PC-3 (cell line): Measurements from ENCODE around the gene RDM1. TPM values are rescaled to one million over a fixed set of nuclear protein-coding genes. Genes with fewer than 3 reads are reported as not detected.

Experiments used
- ATAC-seq: fragments of 200-7000 bp; cut with Tn5 transposase; 2 replicates; pipeline ENCODE4 v1.9.1; 2020; ENCODE audit warnings: mild to moderate bottlenecking, moderate library complexity
- BruUV-seq: library from RNA; stranded (reverse); fragments of 400-500 nt; replicated peaks from 2 replicates; lab custom pipeline; 2021; lab: Mats Ljungman, UMichigan
- CTCF ChIA-PET: fragments of 300-600 bp; sonication (Branson Sonifier 250); formaldehyde crosslinking; loops from one replicate; lab custom pipeline; 2022; ENCODE audit warnings: antibody characterized with exemption; lab: Charles Lee
- POLR2A ChIA-PET: fragments of 300-600 bp; sonication (Branson Sonifier 250); formaldehyde crosslinking; loops from one replicate; lab custom pipeline; 2022; ENCODE audit warnings: antibody characterized with exemption; ENCODE audit not compliant: unreplicated experiment; lab: Charles Lee
- DNase-seq: peaks from one replicate; pipeline ENCODE4 v3.0.0-alpha.2; 2015
- H2AFZ ChIP-seq: fragments of 300-600 bp; sonication (generic); 2 replicates; pipeline ENCODE4 v1.6.0; 2016; ENCODE audit warnings: antibody characterized with exemption, low read length
- H3F3A ChIP-seq: fragments of 300-600 bp; sonication (generic); one replicate; pipeline ENCODE4 v1.6.0; 2017; ENCODE audit warnings: antibody characterized with exemption, low read length, control low read depth, mild to moderate bottlenecking; ENCODE audit not compliant: unreplicated experiment
- H3K27ac ChIP-seq: fragments of 300-600 bp; sonication (generic); 2 replicates; pipeline ENCODE4 v1.5.1; 2016; ENCODE audit warnings: mild to moderate bottlenecking, low read length
- H3K27me3 ChIP-seq: fragments of 300-600 bp; sonication (generic); 2 replicates; pipeline ENCODE4 v1.6.1; 2016; ENCODE audit warnings: low read length, mixed read lengths
- H3K36me3 ChIP-seq: fragments of 300-600 bp; sonication (generic); 2 replicates; pipeline ENCODE4 v1.6.1; 2016; ENCODE audit warnings: low read depth, mixed run types, low read length, mixed read lengths
- H3K4me1 ChIP-seq: fragments of 300-600 bp; sonication (generic); 2 replicates; pipeline ENCODE4 v1.5.1; 2016; ENCODE audit warnings: low read length; ENCODE audit not compliant: insufficient read depth
- H3K4me2 ChIP-seq: fragments of 300-600 bp; sonication (generic); 2 replicates; pipeline ENCODE4 v1.6.0; 2016; ENCODE audit warnings: low read length
- H3K4me3 ChIP-seq: fragments of 300-600 bp; sonication (generic); 2 replicates; pipeline ENCODE4 v1.5.1; 2016; ENCODE audit warnings: mild to moderate bottlenecking, low read length, mixed read lengths
- H3K79me2 ChIP-seq: fragments of 300-600 bp; sonication (generic); 2 replicates; pipeline ENCODE4 v1.6.1; 2017; ENCODE audit warnings: low read length, mixed read lengths
- H3K9ac ChIP-seq: fragments of 300-600 bp; sonication (generic); 2 replicates; pipeline ENCODE4 v1.6.0; 2016; ENCODE audit warnings: mild to moderate bottlenecking, low read length
- H3K9me2 ChIP-seq: fragments of 300-600 bp; sonication (generic); replicated peaks from 2 replicates; pipeline ENCODE4 v1.6.1; 2016; ENCODE audit warnings: mixed run types, low read length, mixed read lengths
- H3K9me3 ChIP-seq: fragments of 300-600 bp; sonication (generic); 2 replicates; pipeline ENCODE4 v1.6.1; 2016; ENCODE audit warnings: low read length, mixed read lengths
- H4K20me1 ChIP-seq: fragments of 300-600 bp; sonication (generic); 2 replicates; pipeline ENCODE4 v1.6.1; 2016; ENCODE audit warnings: low read length, mixed read lengths
- EZH2 ChIP-seq: fragments of 300-600 bp; sonication (generic); IDR thresholded peaks from one replicate; pipeline ENCODE4 v1.6.1; 2017; ENCODE audit warnings: antibody characterized with exemption, mild to moderate bottlenecking, low read length; ENCODE audit not compliant: unreplicated experiment
- EZH2phosphoT487 ChIP-seq: fragments of 300-600 bp; sonication (generic); IDR thresholded peaks from 2 replicates; pipeline ENCODE4 v1.6.1; 2018; ENCODE audit warnings: mild to moderate bottlenecking, antibody characterized with exemption, low read length, borderline replicate concordance
- intact Hi-C: fragments of 100-400 bp; cut with micrococcal nuclease; formaldehyde crosslinking; loops from 2 replicates; pipeline ENCODE4 v1.9.0; 2023
- total RNA-seq: library from RNA; depleted of rRNA; stranded (reverse); fragments of >200 nt; gene quantifications from 2 replicates; pipeline ENCODE4 v1.2.3, GENCODE V29; 2014
- TF ChIP-seq, protein P1 (sequence below): fragments of 300-600 bp; sonication (generic); conservative IDR thresholded peaks from 2 replicates; pipeline ENCODE4 v1.5.1; 2017; ENCODE audit warnings: antibody characterized with exemption, low read depth, mild to moderate bottlenecking, low read length

Gene RDM1
- total RNA-seq, 1 experiment from 2014 or later, result 2.0 TPM

DNA sequence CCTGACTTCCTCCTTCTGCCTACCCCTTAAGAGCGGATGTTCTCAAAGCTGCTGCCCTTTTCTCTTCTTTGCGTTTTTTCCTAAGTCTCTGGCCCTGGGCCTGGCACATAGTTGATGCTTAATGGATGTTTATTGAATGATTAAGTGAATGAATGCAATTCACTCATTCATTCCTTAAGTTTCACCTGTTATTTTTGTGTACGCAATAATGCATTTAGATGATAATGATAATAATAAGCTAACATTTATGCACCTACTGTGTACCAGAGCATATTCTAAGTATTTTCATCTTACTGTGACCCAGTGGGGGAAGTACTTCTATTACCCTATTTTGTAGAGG, 54.8 kb downstream of the RDM1 start:
- no peak for ATAC-seq
- ChIA-PET CTCF (no interaction called here), POLR2A (no interaction called here)
- Histone ChIP-seq H3K9me3 (no peaks in the 10 kb centered on the region), H3K27me3 (no peaks in the 10 kb centered on the region), H3K79me2 (no peaks in the 10 kb centered on the region), H3K4me2 (no peak overlapping the region), H3K36me3 (no peaks in the 10 kb centered on the region), H4K20me1 (no peaks in the 10 kb centered on the region), H3K9ac (no peak overlapping the region), H3F3A (no peaks in the 10 kb centered on the region), H3K4me3 (no peak overlapping the region), H3K27ac (no peak overlapping the region), H2AFZ (no peak overlapping the region), H3K4me1 (no peaks in the 10 kb centered on the region), H3K9me2 (no peaks in the 10 kb centered on the region)
- BruUV-seq, result no TSS peak
- no peak for DNase-seq
- TF ChIP-seq, protein P1, sequence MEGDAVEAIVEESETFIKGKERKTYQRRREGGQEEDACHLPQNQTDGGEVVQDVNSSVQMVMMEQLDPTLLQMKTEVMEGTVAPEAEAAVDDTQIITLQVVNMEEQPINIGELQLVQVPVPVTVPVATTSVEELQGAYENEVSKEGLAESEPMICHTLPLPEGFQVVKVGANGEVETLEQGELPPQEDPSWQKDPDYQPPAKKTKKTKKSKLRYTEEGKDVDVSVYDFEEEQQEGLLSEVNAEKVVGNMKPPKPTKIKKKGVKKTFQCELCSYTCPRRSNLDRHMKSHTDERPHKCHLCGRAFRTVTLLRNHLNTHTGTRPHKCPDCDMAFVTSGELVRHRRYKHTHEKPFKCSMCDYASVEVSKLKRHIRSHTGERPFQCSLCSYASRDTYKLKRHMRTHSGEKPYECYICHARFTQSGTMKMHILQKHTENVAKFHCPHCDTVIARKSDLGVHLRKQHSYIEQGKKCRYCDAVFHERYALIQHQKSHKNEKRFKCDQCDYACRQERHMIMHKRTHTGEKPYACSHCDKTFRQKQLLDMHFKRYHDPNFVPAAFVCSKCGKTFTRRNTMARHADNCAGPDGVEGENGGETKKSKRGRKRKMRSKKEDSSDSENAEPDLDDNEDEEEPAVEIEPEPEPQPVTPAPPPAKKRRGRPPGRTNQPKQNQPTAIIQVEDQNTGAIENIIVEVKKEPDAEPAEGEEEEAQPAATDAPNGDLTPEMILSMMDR, result no peak
- TF ChIP-seq EZH2phosphoT487, result no peak
- intact Hi-C loops, result no loop called here

DNA sequence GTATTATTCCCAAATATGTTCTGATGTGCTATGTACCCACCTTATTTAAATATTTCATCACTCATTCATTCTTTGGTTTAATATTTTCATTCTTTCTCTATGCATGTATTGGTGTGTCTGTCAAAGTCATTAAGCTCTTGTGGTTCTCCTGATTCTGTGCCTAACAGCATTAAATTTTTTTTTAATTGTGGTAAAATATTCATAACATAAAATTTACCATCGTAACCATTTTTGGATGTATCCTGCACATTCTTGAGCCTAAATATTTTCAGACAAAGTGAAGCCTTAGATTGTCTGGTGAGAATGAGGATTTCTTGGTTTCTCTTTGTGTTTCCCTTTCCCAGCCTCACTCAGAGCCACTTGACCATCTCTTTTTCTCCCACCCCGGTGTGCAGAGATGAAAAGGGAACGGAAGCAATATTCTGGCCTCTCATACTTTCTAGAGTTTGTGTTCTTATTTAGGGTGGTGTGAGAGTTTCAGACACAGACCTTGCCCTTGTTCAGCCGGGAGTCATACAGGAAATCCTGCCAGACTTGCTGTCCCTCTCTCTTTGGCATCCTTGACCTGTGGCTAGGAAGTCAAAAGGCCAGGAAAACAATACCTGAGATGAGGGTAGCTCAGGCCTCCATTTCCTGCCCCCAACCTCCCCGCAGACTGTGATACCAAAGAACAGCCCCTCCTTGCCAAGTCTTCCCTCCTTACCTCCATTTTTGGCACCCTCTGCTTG, 55.3 kb downstream of the RDM1 start:
- H3K9ac ChIP-seq, result no peak overlapping the region
- no peaks in the 10 kb centered on the region for H4K20me1 ChIP-seq
- H3K79me2 ChIP-seq, result no peaks in the 10 kb centered on the region
- H3K4me3 ChIP-seq, result no peak overlapping the region
- no peaks in the 10 kb centered on the region for H3K4me1 ChIP-seq
- no peaks in the 10 kb centered on the region for H3K9me3 ChIP-seq
- H3K27me3 ChIP-seq, result no peaks in the 10 kb centered on the region
- no peaks in the 10 kb centered on the region for H3K9me2 ChIP-seq
- H2AFZ ChIP-seq, result no peak overlapping the region
- no peaks in the 10 kb centered on the region for H3K36me3 ChIP-seq
- POLR2A ChIA-PET, result no interaction called here
- H3F3A ChIP-seq, result no peaks in the 10 kb centered on the region
- no peak for TF ChIP-seq EZH2
- no peak for TF ChIP-seq EZH2phosphoT487
- TF ChIP-seq, protein P1, result no peak
- no peak overlapping the region for H3K27ac ChIP-seq
- no peak overlapping the region for H3K4me2 ChIP-seq
- intact Hi-C loops, result no loop called here
- no peak for ATAC-seq
- CTCF ChIA-PET, result no interaction called here
- no peak for DNase-seq
- BruUV-seq, result no TSS peak

DNA sequence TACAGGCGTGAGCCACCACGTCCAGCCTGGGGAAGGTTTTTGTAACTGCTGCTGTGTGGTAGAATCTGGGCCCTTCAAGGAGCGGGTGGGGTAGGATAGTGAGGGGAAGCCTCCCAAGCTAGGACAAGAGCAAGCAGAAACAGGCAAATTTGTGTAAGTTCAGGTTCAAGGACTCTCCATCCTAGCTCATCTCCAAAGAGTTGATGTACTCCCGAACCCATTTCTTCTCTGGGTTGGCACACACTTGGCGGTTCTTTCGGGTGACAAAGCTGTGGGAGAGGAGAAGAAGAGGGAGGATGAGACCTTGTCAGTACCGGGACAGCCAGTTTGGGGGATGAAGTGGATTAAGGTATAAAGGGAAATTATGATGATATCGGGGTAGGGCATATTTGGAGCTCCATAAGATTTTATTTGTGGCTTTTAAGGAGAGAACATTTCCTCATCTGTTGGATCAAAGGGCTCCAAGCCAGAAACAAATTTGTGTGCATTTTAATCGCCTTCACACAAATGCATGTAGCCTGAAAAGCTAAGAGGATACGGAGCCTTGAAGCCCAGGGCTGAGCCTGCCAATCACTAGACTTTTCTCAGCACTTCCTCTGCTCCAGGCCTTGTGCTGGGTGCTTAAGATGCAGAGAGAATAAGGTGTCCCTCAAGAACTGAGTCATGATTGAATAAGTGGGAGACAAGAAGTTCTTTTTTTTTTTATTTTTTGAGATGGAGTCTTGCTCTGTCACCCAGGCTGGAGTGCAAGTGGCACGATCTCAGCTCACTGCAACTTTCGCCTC, 58.2 kb downstream of the RDM1 start:
- Histone ChIP-seq H3F3A (no peaks in the 10 kb centered on the region), H3K79me2 (no peaks in the 10 kb centered on the region), H3K4me1 (no peaks in the 10 kb centered on the region), H3K27me3 (no peaks in the 10 kb centered on the region), H3K27ac (no peak overlapping the region), H3K4me2 (no peak overlapping the region), H4K20me1 (no peaks in the 10 kb centered on the region), H3K9me2 (no peaks in the 10 kb centered on the region), H3K4me3 (no peak overlapping the region), H3K36me3 (no peaks in the 10 kb centered on the region), H3K9me3 (no peaks in the 10 kb centered on the region), H3K9ac (no peak overlapping the region), H2AFZ (no peak overlapping the region)
- DNase-seq, result no peak
- no peak for TF ChIP-seq EZH2
- TF ChIP-seq, protein P1, result no peak
- TF ChIP-seq EZH2phosphoT487, result no peak
- no peak for ATAC-seq
- ChIA-PET POLR2A (no interaction called here), CTCF (no interaction called here)
- BruUV-seq, result no TSS peak
- intact Hi-C loops, result no loop called here
